ENCODE data around the gene TICAM1.
"Not testable (repeated sequence)": the region's sequence is repeated elsewhere in the genome, so short reads cannot be mapped to it uniquely, and the experiment has no call there.

Gene TICAM1

DNA sequence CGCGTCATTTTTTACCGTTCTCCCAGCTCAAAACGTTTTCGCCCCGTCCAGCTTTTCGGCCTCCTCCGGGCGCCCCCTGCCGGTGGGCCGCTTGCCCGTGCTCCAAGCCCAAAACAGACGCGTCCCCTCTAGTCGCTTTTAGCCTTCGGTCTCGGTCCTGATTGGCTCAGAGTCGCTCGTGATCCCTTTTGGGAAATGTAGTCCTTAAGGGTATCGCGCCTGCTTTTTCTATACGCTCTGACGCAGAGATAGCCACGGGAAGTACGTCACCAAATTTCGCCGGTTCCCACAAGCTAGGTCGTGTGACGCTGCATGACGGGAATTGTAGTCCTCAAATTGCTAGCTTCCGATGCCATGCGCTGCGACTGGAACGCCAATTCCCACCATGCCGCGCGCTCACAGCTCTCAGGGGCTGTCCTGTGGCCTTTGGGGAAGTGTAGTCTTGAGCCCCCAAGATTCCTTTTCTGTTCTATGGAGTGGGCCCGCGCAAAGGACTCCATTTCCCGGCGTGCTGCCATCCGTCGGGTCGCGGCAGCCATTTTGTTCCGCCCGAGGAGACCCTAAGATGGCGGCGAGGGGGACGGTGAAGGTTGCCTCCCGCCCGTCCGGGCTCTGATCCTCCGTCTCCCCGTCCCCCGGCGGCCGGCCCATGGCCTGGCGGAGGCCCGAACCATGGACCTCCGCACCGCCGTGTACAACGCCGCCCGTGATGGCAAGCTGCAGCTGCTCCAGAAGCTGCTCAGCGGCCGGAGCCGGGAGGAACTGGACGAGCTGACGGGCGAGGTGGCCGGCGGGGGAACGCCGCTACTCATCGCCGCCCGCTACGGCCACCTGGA lies 40.1 kb downstream of the TICAM1 start, which contains the start of gene FEM1A:
Gene FEM1A (plus strand): TSS at position 552 of the 836 bp plus-strand sequence. CDS start 121 bp downstream, at position 673.
- in situ Hi-C loops (cut with MboI; ENCODE audit: low sequenced_read_pairs, unreplicated experiment) = no loop called here
- TF ChIP-seq, protein P1, sequence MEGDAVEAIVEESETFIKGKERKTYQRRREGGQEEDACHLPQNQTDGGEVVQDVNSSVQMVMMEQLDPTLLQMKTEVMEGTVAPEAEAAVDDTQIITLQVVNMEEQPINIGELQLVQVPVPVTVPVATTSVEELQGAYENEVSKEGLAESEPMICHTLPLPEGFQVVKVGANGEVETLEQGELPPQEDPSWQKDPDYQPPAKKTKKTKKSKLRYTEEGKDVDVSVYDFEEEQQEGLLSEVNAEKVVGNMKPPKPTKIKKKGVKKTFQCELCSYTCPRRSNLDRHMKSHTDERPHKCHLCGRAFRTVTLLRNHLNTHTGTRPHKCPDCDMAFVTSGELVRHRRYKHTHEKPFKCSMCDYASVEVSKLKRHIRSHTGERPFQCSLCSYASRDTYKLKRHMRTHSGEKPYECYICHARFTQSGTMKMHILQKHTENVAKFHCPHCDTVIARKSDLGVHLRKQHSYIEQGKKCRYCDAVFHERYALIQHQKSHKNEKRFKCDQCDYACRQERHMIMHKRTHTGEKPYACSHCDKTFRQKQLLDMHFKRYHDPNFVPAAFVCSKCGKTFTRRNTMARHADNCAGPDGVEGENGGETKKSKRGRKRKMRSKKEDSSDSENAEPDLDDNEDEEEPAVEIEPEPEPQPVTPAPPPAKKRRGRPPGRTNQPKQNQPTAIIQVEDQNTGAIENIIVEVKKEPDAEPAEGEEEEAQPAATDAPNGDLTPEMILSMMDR (IDR thresholded peaks at IDR 0.05; ENCODE audit: borderline replicate concordance, control extremely low read depth, extremely low read depth, insufficient read depth, missing control alignments) = peak; percentile 96
- DNase-seq (ENCODE audit: low spot score) = peak; percentile 97

DNA sequence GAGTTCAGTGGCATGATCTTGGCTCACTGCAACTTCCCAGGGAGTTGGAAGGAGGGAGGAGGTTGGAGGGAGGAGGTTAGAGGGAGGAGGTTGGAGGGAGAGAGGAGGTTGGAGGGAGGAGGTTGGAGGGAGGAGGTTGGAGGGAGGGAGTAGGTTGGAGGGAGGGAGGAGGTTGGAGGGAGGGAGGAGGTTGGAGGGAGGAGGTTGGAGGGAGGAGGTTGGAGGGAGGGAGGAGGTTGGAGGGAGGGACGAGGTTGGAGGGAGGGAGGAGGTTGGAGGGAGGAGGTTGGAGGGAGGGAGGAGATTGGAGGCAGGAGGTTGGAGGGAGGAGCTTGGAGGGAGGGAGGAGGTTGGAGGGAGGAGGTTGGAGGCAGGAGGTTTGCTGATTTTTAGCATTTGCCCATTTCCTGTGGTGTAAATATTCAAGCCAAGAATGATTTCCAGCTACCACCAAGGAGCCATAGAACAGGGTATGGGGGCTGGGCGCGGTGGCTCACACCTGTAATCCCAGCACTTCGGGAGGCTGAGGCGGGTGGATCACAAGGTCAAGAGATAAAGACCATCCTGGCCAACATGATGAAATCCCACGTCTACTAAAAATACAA lies 45.0 kb downstream of the TICAM1 start:
- DNase-seq (ENCODE audit: low spot score); in situ Hi-C loops (cut with MboI; ENCODE audit: low sequenced_read_pairs, unreplicated experiment): not testable (repeated sequence)

DNA sequence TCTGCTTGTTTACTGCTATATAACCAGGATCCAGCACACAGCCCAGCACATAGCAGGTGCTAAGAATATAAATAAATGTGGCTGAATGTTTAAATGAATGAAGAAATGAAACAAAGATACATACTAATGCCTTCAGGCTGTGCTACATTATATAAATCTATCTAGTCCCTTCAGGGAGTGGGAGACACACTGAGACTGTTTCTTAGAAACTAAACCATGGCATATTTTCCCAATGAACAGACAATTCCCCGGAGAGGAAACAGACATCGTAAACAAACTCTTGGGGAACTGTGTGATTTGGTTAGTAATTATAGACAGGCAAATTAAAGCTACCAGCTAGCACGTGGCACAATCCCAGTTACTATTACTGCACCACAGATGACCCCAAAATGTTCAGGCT lies 49.7 kb downstream of the TICAM1 start:
- TF ChIP-seq, protein P1 (IDR thresholded peaks at IDR 0.05; ENCODE audit: borderline replicate concordance, control extremely low read depth, extremely low read depth, insufficient read depth, missing control alignments) = no peak
- DNase-seq (ENCODE audit: low spot score) = no peak
- in situ Hi-C loops (cut with MboI; ENCODE audit: low sequenced_read_pairs, unreplicated experiment) = loop anchor here (5.0 kb wide), 1 partner anchor 34 kb away; no protein-coding TSS in a partner anchor

DNA sequence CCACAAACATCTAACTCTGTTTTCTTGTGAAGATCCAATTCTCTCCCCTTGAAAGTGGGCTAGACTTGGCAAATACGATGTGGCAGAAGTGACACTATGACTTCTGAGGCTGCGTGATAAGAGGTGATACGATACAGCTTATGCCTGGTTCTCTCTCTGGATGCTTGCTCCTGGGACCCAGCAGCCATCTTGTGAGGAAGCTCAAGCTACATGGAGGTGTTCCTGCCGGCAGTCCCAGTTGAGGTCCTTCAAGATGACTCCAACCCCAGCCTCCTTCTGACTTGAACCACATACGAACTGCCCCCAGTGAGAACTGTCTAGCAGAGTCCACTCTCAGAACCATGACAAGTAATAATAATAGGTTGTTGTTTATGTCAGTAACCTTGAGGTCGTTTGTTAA lies 50.7 kb downstream of the TICAM1 start:
- TF ChIP-seq, protein P1 (IDR thresholded peaks at IDR 0.05; ENCODE audit: borderline replicate concordance, control extremely low read depth, extremely low read depth, insufficient read depth, missing control alignments) = no peak
- in situ Hi-C loops (cut with MboI; ENCODE audit: low sequenced_read_pairs, unreplicated experiment) = loop anchor here (5.0 kb wide), 1 partner anchor 34 kb away; no protein-coding TSS in a partner anchor
- DNase-seq (ENCODE audit: low spot score) = no peak

DNA sequence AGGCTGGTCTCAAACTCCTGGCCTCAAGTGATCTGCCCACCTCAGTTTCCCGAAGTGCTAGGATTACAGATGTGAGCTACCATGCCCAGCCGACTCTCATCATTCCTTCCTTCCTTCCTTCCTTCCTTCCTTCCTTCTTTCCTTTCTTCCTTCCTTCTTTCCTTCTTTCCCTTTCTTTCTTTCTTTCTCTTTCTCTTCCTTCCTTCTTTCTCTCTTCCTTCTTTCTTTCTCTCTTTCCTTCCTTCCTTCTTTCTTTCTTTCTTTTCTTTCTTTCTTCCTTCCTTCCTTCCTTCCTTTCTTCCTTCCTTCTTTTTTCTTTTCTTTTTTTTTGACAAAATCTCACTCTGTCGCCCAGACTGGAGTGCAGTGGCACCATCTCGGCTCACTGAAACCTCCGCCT lies 53.4 kb downstream of the TICAM1 start:
- DNase-seq (ENCODE audit: low spot score); in situ Hi-C loops (cut with MboI; ENCODE audit: low sequenced_read_pairs, unreplicated experiment): not testable (repeated sequence)

DNA sequence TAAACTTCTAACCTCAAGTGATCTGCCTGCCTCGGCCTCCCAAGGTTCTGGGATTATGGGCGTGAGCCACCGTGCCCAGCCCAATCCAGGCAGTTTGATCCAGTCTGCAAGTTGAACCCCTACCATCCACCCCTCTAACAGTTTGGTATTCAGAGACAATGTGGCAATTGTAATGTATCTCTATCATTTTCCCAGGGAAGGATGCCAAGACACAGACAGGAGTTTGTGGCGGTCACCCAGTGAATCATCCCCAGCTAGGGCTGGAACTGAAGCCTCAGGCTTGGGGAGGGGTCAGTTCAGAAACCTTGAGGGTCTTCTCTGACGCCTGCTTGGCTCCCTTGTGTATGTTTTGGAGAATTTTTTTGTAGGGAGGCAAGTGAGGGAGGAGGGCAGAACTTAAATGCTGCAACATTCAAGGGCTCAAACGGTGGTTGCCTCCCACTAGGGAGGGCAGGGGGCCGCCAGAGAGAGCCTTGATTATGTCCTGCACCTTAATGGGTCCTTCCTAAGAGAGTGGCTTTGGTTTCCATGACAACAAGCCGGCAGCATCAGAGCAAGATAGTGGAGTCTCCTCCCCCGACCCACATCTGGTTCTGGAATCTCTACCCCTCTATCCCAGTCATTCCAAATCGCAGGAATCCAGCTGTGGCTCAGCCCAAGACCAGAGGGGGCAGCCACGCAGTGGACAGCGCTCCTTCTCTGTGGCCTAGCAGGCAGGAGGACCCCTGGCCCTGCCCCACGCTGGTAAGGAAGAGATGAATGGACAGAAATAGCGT lies 54.9 kb downstream of the TICAM1 start:
- in situ Hi-C loops (cut with MboI; ENCODE audit: low sequenced_read_pairs, unreplicated experiment) = no loop called here
- TF ChIP-seq, protein P1 (IDR thresholded peaks at IDR 0.05; ENCODE audit: borderline replicate concordance, control extremely low read depth, extremely low read depth, insufficient read depth, missing control alignments) = no peak
- no peak for DNase-seq (ENCODE audit: low spot score)

DNA sequence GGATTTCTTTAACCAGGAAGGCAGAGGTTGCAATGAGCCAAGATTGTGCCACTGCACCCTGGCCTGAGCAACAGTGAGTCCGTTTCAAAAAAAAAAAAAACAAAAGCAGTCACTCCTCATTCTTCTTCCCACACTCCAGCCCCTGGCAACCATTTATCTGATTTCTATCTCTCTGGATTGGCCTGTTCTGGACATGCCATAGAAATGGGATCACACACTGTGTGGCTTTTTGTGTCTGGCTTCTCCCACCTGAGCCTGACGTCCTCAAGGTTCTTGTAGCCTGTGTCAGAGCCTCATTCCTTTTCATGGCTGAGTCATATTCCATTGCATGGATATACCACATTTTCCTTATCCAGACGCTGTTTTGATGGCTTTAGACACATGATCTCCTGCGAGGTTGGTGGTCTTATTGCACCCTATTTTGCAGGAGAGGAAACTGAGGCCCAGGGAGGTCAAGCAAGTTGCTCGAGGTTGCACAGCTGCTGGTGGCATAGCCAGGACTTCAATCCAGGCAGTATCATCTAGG lies 55.8 kb downstream of the TICAM1 start:
- in situ Hi-C loops (cut with MboI; ENCODE audit: low sequenced_read_pairs, unreplicated experiment) = no loop called here
- TF ChIP-seq, protein P1 (IDR thresholded peaks at IDR 0.05; ENCODE audit: borderline replicate concordance, control extremely low read depth, extremely low read depth, insufficient read depth, missing control alignments) = no peak
- no peak for DNase-seq (ENCODE audit: low spot score)
